ENCODE results near the gene EPHB1.

GRCh38 chr3:134918441-134918840 lies 123.4 kb downstream of the EPHB1 start:
- no peak for TF ChIP-seq CTCF (IDR thresholded peaks at IDR 0.05)
- no peak for TF ChIP-seq POLR2A (IDR thresholded peaks at IDR 0.05)
